Astrocyte of the spinal cord (primary cell): ENCODE data around the gene ZGPAT.
"Not testable (repeated sequence)": the region's sequence is repeated elsewhere in the genome, so short reads cannot be mapped to it uniquely, and the experiment has no call there.

ENCODE experiments used
- DNase-seq: peaks from one replicate; pipeline ENCODE4 v3.0.0; 2011; ENCODE audit warnings: low read depth, low spot score
- H3K4me3 ChIP-seq: 2 replicates; pipeline ENCODE4 v1.5.1; 2011; ENCODE audit warnings: low read depth, mild to moderate bottlenecking, low read length, moderate library complexity
- CTCF ChIP-seq: IDR thresholded peaks from 2 replicates; pipeline ENCODE4 v1.5.1; 2012; ENCODE audit warnings: low read depth, mild to moderate bottlenecking, low read length, inconsistent platforms
- in situ Hi-C: cut with HindIII; loops from 2 replicates; pipeline ENCODE4 v1.10.0; 2017; ENCODE audit warnings: low sequenced_read_pairs

Gene ZGPAT

GRCh38 chr20:63667858-63668257 lies 40.0 kb upstream of the ZGPAT start:
- DNase-seq, result no peak
- H3K4me3 ChIP-seq, result no peak overlapping the region
- in situ Hi-C loops, result no loop called here
- no peak for TF ChIP-seq CTCF

DNA sequence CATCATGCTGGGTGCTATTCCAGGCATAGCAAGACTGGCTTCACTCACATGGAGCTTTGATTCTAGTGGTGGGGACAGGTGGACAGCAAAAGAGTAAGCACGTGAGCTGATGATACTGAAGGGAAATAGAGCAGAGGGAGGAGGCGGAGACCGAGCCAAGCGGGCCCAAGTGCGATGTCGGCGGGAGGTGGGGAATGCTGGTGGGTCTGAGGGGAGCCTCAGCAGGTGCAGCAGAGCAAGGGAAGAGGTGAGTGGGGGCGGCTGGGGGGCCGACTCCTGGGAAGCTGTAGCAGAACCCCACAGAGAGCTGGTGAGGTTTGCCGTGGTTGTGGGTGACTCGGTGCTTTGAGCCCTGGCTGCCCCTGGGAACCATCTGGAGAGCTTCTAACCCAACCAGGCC lies 39.5 kb upstream of the ZGPAT start:
- no peak overlapping the region for H3K4me3 ChIP-seq
- in situ Hi-C loops, result no loop called here
- DNase-seq, result no peak
- no peak for TF ChIP-seq CTCF

DNA sequence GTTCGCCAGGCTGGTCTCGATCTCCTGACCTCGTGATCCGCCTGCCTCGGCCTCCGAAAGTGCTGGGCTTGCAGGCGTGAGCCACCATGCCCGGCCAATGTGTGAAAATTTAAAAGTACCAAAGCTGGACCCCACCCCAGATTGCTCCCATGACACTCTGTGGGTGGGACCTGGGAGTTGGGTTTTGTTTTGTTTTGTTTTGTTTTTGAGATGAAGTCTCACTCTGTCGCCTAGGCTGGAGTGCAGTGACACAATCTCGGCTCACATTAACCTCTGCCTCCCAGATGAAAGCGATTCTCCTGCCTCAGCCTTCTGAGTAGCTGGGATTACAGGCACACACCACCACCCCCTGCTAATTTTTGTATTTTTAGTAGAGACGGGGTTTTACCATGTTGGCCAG lies 36.1 kb upstream of the ZGPAT start:
- in situ Hi-C loops, DNase-seq, H3K4me3 ChIP-seq: not testable (repeated sequence)

- TF ChIP-seq CTCF, result no peak
- DNase-seq, result no peak
- no peak overlapping the region for H3K4me3 ChIP-seq
- in situ Hi-C loops, result no loop called here
Observed at GRCh38 chr20:63672666-63673065, 35.2 kb upstream of the ZGPAT start.

- H3K4me3 ChIP-seq, result no peak overlapping the region
- in situ Hi-C loops, result no loop called here
- TF ChIP-seq CTCF, result no peak
- no peak for DNase-seq
Observed at GRCh38 chr20:63673951-63674350, 33.9 kb upstream of the ZGPAT start.

DNA sequence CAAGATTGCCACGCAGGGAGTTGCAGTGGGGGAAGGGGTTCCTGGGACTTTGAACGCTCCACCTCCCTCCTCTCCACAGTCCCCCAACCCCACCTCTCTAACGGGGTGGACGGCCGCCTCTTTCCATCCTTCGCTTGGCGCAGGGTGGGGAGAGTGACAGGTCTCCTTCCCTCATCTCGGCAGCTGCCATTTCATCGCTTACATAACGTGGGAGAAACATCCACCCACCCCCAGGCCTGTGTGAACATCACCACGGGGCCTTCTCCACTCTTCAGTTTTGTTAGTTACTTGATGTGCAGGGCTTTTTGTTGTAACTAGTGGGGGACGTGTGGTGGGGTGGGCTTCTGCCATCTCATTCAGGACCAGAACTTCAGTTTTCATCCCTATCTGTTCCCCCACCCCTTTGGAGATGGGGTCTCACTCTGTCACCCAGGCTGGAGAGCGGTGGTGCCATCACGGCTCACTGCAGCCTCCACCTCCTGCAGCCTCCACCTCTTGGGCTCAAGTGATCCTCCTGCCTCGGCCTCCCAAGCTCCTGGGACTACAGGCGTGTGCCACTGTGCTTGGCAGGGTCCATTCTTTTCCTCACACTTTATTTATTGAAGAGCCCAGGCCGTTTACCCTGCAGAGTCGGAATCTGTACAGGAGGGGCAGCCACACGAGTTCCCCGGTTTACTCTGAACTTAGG lies 32.0 kb upstream of the ZGPAT start:
- no peak overlapping the region for H3K4me3 ChIP-seq
- in situ Hi-C loops, result no loop called here
- no peak for TF ChIP-seq CTCF
- DNase-seq, result no peak

DNA sequence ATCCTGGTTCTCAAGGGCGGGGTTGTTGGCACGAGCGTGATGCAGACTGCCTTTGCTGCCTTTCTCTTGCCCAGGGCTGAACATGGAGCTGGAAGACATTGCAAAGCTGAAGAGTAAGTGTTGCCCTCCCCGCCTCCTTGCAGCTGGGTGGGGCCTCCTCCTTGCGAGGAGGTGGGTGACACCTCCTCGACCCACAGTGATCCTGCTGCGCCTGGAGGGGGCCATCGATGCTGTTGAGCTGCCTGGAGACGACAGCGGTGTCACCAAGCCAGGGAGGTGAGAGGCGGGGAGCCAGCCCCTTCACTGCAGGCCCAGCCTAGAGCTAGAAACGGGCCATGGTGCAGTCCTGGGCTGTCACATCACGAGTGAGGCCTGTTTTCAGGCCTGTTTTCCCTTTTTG lies 29.8 kb upstream of the ZGPAT start:
- H3K4me3 ChIP-seq, result no peak overlapping the region
- in situ Hi-C loops, result no loop called here
- no peak for DNase-seq
- no peak for TF ChIP-seq CTCF
